ENCODE results near the gene ZFHX3.

The ZFHX3 gene

DNA sequence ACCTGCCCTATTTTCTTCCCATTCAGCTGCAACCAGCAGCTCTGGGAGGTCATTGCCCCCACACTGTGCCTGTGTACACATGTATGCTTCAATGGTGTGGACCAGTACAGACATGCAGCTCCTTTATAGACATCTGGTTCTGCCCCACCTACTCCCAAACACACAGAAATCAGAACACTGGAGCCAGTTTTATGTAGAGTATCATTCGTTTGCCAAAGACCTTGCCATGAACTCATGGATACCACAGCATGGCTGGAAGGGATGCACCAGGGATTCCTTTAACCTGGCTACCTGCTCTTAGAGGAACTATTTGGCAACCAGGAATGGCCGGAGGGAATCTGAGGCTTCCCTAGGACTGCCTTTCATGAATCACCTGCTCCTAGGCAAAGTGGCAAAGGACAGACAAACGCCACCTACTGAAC lies 60.4 kb downstream of the ZFHX3 start:
- no peak for DNase-seq (ENCODE audit: extremely low spot score)
- POLR2A ChIA-PET = no interaction called here
- CTCF ChIA-PET = interaction anchor here (1.3 kb wide), 1 partner anchor 15 kb away, joined by 3 read pairs; no protein-coding TSS in a partner anchor

DNA sequence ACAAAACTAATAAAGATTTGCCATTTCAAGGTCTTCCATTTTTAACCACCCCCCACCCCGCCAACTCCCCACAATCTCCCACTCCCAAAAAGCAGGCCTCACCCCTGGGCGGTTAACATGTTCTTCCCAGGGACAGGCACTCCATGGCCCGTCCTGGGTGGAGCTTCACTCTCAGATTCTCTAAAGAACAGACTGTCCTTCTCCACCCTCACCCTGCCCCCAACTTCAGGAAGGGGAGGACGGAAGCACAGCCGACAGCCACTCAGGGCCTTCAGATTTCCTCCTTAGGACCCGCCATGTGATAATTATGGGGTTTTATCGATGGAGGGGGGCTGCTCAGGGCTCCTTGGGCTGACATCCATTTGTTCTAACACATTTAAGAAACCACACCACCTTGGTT lies 61.9 kb downstream of the ZFHX3 start:
- DNase-seq (ENCODE audit: extremely low spot score) = no peak
- CTCF ChIA-PET = interaction anchor here (1.3 to 2.0 kb wide), 2 partner anchors 9 to 154 kb away, joined by 4 to 9 read pairs; no protein-coding TSS in a partner anchor
- TF ChIP-seq, protein P1, sequence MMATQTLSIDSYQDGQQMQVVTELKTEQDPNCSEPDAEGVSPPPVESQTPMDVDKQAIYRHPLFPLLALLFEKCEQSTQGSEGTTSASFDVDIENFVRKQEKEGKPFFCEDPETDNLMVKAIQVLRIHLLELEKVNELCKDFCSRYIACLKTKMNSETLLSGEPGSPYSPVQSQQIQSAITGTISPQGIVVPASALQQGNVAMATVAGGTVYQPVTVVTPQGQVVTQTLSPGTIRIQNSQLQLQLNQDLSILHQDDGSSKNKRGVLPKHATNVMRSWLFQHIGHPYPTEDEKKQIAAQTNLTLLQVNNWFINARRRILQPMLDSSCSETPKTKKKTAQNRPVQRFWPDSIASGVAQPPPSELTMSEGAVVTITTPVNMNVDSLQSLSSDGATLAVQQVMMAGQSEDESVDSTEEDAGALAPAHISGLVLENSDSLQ (IDR thresholded peaks at IDR 0.05) = no peak
- TF ChIP-seq NFRKB (IDR thresholded peaks at IDR 0.05) = no peak
- TF ChIP-seq LEF1 (IDR thresholded peaks at IDR 0.05; ENCODE audit: borderline replicate concordance) = no peak
- TF ChIP-seq FOXA1 (IDR thresholded peaks at IDR 0.05) = no peak
- no peak for TF ChIP-seq ZNF384 (IDR thresholded peaks at IDR 0.05)
- TF ChIP-seq TARDBP (IDR thresholded peaks at IDR 0.05) = no peak
- POLR2A ChIA-PET = no interaction called here

More for the DNA sequence above, 60.4 kb downstream of the ZFHX3 start:
- no peak for TF ChIP-seq BHLHE40 (IDR thresholded peaks at IDR 0.05; ENCODE audit: borderline replicate concordance)
- TF ChIP-seq NFRKB (IDR thresholded peaks at IDR 0.05) = no peak
- TF ChIP-seq FOXK2 (IDR thresholded peaks at IDR 0.05) = no peak
- TF ChIP-seq HDGF (IDR thresholded peaks at IDR 0.05; ENCODE audit: borderline replicate concordance) = no peak
- no peak for TF ChIP-seq CTBP1 (IDR thresholded peaks at IDR 0.05; ENCODE audit: borderline replicate concordance)
- TF ChIP-seq SP1 (IDR thresholded peaks at IDR 0.05) = no peak
- TF ChIP-seq FOXA1 (IDR thresholded peaks at IDR 0.05) = no peak
- no peak for TF ChIP-seq SUZ12 (IDR thresholded peaks at IDR 0.05)
- no peak for TF ChIP-seq ZNF384 (IDR thresholded peaks at IDR 0.05)

DNA sequence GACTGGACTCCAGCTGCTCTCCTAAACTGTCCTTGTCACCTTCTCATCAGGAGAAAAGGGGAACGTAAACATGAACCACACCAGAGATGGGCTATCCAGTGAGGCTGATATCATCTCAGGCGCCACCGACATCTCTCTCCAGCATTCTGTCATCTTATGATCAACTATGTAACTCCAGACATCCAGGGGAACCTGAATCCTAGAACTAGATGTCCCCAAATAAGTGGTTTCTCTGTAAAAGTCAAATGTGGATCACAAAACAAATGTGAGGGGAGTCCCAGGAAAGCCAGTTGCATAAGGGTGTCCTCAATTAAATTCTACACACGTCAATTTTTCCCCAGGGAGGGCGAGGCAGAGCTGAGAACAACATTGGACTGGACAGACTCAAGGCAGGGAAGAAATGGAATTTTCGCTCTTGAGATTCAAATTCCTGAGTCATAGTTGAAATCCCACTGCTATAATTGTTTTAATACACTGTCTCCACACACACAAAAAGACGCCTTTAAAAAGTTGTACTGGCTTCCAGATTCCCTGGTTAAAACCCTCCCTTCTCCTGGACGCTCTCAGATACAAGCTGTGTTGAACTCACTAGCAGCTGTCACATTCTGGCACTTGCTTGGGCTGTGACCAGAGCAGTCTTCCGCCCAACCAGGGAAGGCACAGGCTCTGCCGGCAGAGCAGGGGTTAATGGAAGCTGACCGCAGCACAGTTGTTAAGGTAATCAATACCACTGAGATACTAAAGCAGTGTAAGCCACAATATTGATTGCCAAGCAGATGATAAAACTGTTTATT lies 62.6 kb downstream of the ZFHX3 start:
- DNase-seq (ENCODE audit: extremely low spot score) = no peak
- ChIA-PET POLR2A (no interaction called here), CTCF (interaction anchor here (1.3 to 2.0 kb wide), 2 partner anchors 10 to 153 kb away, joined by 4 to 9 read pairs; no protein-coding TSS in a partner anchor)
- TF ChIP-seq ELF4 (IDR thresholded peaks at IDR 0.05) (no peak), TARDBP (IDR thresholded peaks at IDR 0.05) (no peak), ARNT (IDR thresholded peaks at IDR 0.05) (no peak), FOXK2 (IDR thresholded peaks at IDR 0.05) (no peak), NFRKB (IDR thresholded peaks at IDR 0.05) (no peak)
- TF ChIP-seq, protein P1 (IDR thresholded peaks at IDR 0.05) = no peak

DNA sequence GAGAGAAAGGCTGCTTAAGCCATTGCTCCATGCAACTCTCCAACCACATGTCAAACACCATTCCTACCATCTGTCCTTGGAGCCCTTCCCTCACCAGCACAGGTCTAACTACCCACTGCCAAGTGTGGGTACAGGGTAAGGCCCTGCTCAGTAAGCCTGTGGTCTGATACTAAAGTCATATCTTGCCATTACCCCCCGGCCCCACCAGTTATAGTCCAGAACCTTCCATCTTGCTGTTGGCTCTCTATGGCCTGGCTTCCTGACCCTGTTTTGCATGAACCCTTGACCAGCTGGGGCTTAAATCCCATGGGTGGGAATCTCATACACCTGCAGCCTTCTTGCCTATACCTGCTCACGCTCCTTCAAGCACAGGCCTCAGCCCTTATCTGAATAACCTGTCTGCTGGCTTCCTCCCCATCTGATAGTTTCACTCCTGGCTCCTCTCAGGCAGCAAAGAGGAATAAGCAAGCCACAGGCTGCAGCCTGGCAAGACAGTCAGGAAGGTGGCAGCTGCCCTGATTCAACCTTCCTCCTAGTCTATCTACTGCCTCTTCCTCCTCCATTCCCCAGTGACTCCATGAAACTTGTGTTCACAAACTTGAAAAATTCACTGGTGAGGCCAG lies 64.1 kb downstream of the ZFHX3 start:
- ChIA-PET POLR2A (no interaction called here), CTCF (no interaction called here)
- TF ChIP-seq SP1 (IDR thresholded peaks at IDR 0.05) = no peak
- TF ChIP-seq CTBP1 (IDR thresholded peaks at IDR 0.05; ENCODE audit: borderline replicate concordance) = no peak
- no peak for TF ChIP-seq ZNF384 (IDR thresholded peaks at IDR 0.05)
- TF ChIP-seq HDGF (IDR thresholded peaks at IDR 0.05; ENCODE audit: borderline replicate concordance) = no peak
- no peak for TF ChIP-seq NFRKB (IDR thresholded peaks at IDR 0.05)
- TF ChIP-seq ELF4 (IDR thresholded peaks at IDR 0.05) = no peak
- no peak for TF ChIP-seq TARDBP (IDR thresholded peaks at IDR 0.05)
- TF ChIP-seq BHLHE40 (IDR thresholded peaks at IDR 0.05; ENCODE audit: borderline replicate concordance) = no peak

DNA sequence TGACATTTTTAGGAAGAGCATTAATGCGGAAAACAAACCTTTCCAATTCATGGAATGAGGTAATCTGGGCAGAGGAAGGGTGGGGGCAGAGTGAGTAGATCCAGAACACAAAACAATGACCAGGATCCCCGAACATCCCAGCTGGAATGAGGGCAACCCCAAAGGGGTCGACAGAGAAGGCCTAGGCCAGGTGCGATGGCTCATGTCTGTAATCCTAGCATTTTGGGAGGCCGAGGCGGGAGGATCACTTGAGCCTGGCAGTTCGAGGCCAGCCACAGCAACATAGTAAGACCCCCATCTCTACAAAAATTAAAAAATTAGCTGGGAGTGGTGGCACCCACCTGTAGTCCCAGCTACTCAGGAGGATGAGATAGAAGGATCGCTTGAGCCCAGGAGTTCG lies 64.7 kb downstream of the ZFHX3 start:
- CTCF ChIA-PET = interaction anchor here (1.1 kb wide), 1 partner anchor 22 kb away, joined by 3 read pairs; no protein-coding TSS in a partner anchor
- TF ChIP-seq HDGF (IDR thresholded peaks at IDR 0.05; ENCODE audit: borderline replicate concordance) = no peak
- no peak for TF ChIP-seq NFRKB (IDR thresholded peaks at IDR 0.05)
- POLR2A ChIA-PET = no interaction called here
- no peak for DNase-seq (ENCODE audit: extremely low spot score)

More for the DNA sequence above, 64.1 kb downstream of the ZFHX3 start:
- no peak for DNase-seq (ENCODE audit: extremely low spot score)

DNA sequence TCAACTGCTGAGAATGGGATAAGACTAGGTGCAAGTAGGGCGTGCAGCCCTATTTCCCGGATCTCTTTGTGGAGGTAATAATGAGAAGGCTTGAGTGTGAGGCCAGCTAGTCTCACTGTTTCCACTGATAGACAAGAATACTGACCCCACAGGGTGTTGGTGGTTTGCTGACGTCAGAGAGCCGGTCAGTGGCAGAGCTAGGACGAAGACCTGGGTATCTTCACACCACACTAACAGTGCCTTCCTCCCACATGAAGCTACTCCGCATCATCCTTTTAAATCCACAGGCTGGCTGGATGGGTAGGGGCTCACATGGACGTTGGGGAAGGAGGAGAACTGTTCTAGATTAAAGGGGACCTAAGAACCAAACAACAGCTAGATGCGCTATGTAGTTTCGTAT lies 68.0 kb downstream of the ZFHX3 start:
- TF ChIP-seq FOXA1 (IDR thresholded peaks at IDR 0.05) (no peak), FOXM1 (IDR thresholded peaks at IDR 0.05; ENCODE audit: borderline replicate concordance) (no peak)
- POLR2A ChIA-PET = no interaction called here

DNA sequence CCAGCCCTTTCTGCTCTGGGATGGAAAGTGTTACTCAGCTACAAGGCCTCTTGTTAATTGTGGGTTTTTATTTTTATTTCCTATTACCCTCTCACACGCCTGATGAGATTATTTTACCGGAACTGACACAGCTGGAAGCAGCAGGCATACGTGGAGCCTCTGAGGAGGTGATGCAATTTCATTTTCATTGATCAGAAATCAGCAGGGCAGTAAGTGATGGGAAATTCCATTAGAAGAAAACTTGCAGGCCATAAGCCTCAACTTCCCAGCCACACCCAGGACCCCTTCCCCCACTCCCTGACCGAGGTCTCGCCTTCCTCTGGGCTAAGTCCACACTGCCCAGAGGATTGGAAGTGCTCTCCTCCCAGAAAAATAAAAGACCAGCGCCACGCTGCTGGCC lies 69.7 kb downstream of the ZFHX3 start:
- TF ChIP-seq BHLHE40 (IDR thresholded peaks at IDR 0.05; ENCODE audit: borderline replicate concordance) (no peak), SP1 (IDR thresholded peaks at IDR 0.05) (no peak), NFRKB (IDR thresholded peaks at IDR 0.05) (no peak), ARNT (IDR thresholded peaks at IDR 0.05) (no peak), L3MBTL2 (conservative IDR thresholded peaks at IDR 0.05) (no peak)
- no peak for DNase-seq (ENCODE audit: extremely low spot score)
- ChIA-PET CTCF (interaction anchor here (1.8 kb wide), 1 partner anchor 14 kb away, joined by 6 read pairs; no protein-coding TSS in a partner anchor), POLR2A (no interaction called here)

More for the DNA sequence above, 68.0 kb downstream of the ZFHX3 start:
- CTCF ChIA-PET = interaction anchor here (0.6 to 2.6 kb wide), 3 partner anchors 13 to 145 kb away, joined by 3 to 12 read pairs (median 6); no protein-coding TSS in a partner anchor
- no peak for DNase-seq (ENCODE audit: extremely low spot score)
